A673 (cell line): ENCODE measurements around the gene HMCN2. TPM values are rescaled to one million over a fixed set of nuclear protein-coding genes. Genes with fewer than 3 reads are reported as not detected.

ENCODE experiments used
- BruUV-seq: library from RNA; stranded (reverse); fragments of 400-500 nt; replicated peaks from 2 replicates; lab custom pipeline; 2021; lab: Mats Ljungman, UMichigan
- CTCF ChIA-PET: fragments of 300-600 bp; sonication (Branson Sonifier 250); formaldehyde crosslinking; loops from one replicate; lab custom pipeline; 2022; ENCODE audit warnings: antibody characterized with exemption; lab: Charles Lee
- POLR2A ChIA-PET: fragments of 300-600 bp; sonication (Branson Sonifier 250); formaldehyde crosslinking; loops from one replicate; lab custom pipeline; 2022; ENCODE audit warnings: antibody characterized with exemption; ENCODE audit not compliant: low non-redundant PET; lab: Charles Lee
- DNase-seq: peaks from one replicate; pipeline ENCODE4 v3.0.0-alpha.2; 2015; ENCODE audit warnings: low spot score
- H3K27ac ChIP-seq: fragments of 200-600 bp; sonication (generic); 2 replicates; pipeline ENCODE4 v1.5.1; 2016; ENCODE audit warnings: mixed run types, low read depth, mild to moderate bottlenecking, mixed read lengths, antibody characterized with exemption, low read length; ENCODE audit not compliant: poor library complexity, severe bottlenecking
- H3K27me3 ChIP-seq: fragments of 200-600 bp; sonication (generic); replicated peaks from 2 replicates; pipeline ENCODE4 v1.6.1; 2017; ENCODE audit warnings: mixed run types, low read depth, mild to moderate bottlenecking, mixed read lengths, antibody characterized with exemption, low read length; ENCODE audit not compliant: insufficient read depth, poor library complexity
- H3K36me3 ChIP-seq: fragments of 200-600 bp; sonication (generic); 2 replicates; pipeline ENCODE4 v1.6.1; 2016; ENCODE audit warnings: mixed run types, mild to moderate bottlenecking, mixed read lengths, antibody characterized with exemption, low read length; ENCODE audit not compliant: insufficient read depth, poor library complexity, severe bottlenecking
- H3K4me1 ChIP-seq: fragments of 200-600 bp; sonication (generic); 2 replicates; pipeline ENCODE4 v1.6.1; 2017; ENCODE audit warnings: mixed run types, mild to moderate bottlenecking, mixed read lengths, antibody characterized with exemption, low read length; ENCODE audit not compliant: insufficient read depth, poor library complexity, severe bottlenecking
- H3K4me3 ChIP-seq: fragments of 200-600 bp; sonication (generic); 2 replicates; pipeline ENCODE4 v1.5.1; 2016; ENCODE audit warnings: low read depth, mixed run types, mild to moderate bottlenecking, mixed read lengths, low read length; ENCODE audit not compliant: poor library complexity, severe bottlenecking
- H3K9me3 ChIP-seq: fragments of 200-600 bp; sonication (generic); 2 replicates; pipeline ENCODE4 v1.6.1; 2016; ENCODE audit warnings: mixed run types, low read depth, mild to moderate bottlenecking, mixed read lengths, antibody characterized with exemption, low read length; ENCODE audit not compliant: poor library complexity, severe bottlenecking
- CTCF ChIP-seq: fragments of 300-800, 200-600 bp; sonication (generic); conservative IDR thresholded peaks from 2 replicates; pipeline ENCODE4 v1.5.1; 2017; ENCODE audit warnings: low read depth, mild to moderate bottlenecking, antibody characterized with exemption, low read length, moderate library complexity, mixed read lengths
- EZH2 ChIP-seq: fragments of 200-600 bp; sonication (generic); IDR thresholded peaks from 2 replicates; pipeline ENCODE4 v1.6.1; 2017; ENCODE audit warnings: borderline replicate concordance, low read depth, mild to moderate bottlenecking, mixed read lengths, antibody characterized with exemption, low read length; ENCODE audit not compliant: poor library complexity, severe bottlenecking
- intact Hi-C: fragments of 100-400 bp; cut with micrococcal nuclease; formaldehyde crosslinking; loops from one replicate; pipeline ENCODE4 v1.10.0; 2022; ENCODE audit not compliant: unreplicated experiment
- total RNA-seq: library from RNA; stranded (reverse); gene quantifications from 2 replicates; pipeline ENCODE4 v1.2.3, GENCODE V29; 2021

The HMCN2 gene
- total RNA-seq, 1 experiment from 2014 or later = 0.28 TPM

GRCh38 chr9:130245474-130245873 is 20.1 kb upstream of the HMCN2 start:
- no TSS peak for BruUV-seq
- ChIA-PET CTCF (interaction anchor here (0.7 to 1.3 kb wide), 3 partner anchors 9 to 124 kb away, joined by 3 to 14 read pairs (median 5); no protein-coding TSS in a partner anchor), POLR2A (no interaction called here)

GRCh38 chr9:130246126-130246525 is 19.4 kb upstream of the HMCN2 start:
- Histone ChIP-seq H3K9me3 (no peaks in the 10 kb centered on the region), H3K36me3 (no peaks in the 10 kb centered on the region), H3K27me3 (peaks cover 7% of the 10 kb centered on the region), H3K27ac (no peak overlapping the region), H3K4me3 (no peak overlapping the region), H3K4me1 (no peaks in the 10 kb centered on the region)
- no peak for DNase-seq
- TF ChIP-seq EZH2 (no peak), CTCF (no peak)
- ChIA-PET CTCF (interaction anchor here (0.7 to 1.3 kb wide), 2 partner anchors 10 to 12 kb away, joined by 5 to 14 read pairs; no protein-coding TSS in a partner anchor), POLR2A (no interaction called here)
- no TSS peak for BruUV-seq
- intact Hi-C loops = no loop called here

More at GRCh38 chr9:130245474-130245873, 20.1 kb upstream of the HMCN2 start:
- H3K4me1 ChIP-seq = no peaks in the 10 kb centered on the region
- intact Hi-C loops = no loop called here
- H3K36me3 ChIP-seq = no peaks in the 10 kb centered on the region
- DNase-seq = no peak
- peaks cover 7% of the 10 kb centered on the region for H3K27me3 ChIP-seq
- H3K27ac ChIP-seq = no peak overlapping the region
- H3K9me3 ChIP-seq = no peaks in the 10 kb centered on the region
- no peak for TF ChIP-seq EZH2
- no peak for TF ChIP-seq CTCF
- no peak overlapping the region for H3K4me3 ChIP-seq

- TF ChIP-seq EZH2 (no peak), CTCF (no peak)
- no peaks in the 10 kb centered on the region for H3K36me3 ChIP-seq
- H3K27me3 ChIP-seq = no peaks in the 10 kb centered on the region
- POLR2A ChIA-PET = no interaction called here
- no peak for DNase-seq
- BruUV-seq = no TSS peak
- H3K27ac ChIP-seq = no peak overlapping the region
- no peak overlapping the region for H3K4me3 ChIP-seq
- CTCF ChIA-PET = no interaction called here
- no peaks in the 10 kb centered on the region for H3K4me1 ChIP-seq
- intact Hi-C loops = no loop called here
- no peaks in the 10 kb centered on the region for H3K9me3 ChIP-seq
These were observed 10.6 kb upstream of the HMCN2 start for GRCh38 chr9:130254747-130255630.
